CD1c-positive myeloid dendritic cell (primary cell): ENCODE measurements around the gene IPCEF1.
A peak's percentile ranks its signal among the peaks of the same experiment; 100 is the strongest.

Experiments used
- DNase-seq: peaks from one replicate; pipeline ENCODE4 v3.0.0-alpha.2; 2016; ENCODE audit errors: extremely low spot score

Gene IPCEF1

DNA sequence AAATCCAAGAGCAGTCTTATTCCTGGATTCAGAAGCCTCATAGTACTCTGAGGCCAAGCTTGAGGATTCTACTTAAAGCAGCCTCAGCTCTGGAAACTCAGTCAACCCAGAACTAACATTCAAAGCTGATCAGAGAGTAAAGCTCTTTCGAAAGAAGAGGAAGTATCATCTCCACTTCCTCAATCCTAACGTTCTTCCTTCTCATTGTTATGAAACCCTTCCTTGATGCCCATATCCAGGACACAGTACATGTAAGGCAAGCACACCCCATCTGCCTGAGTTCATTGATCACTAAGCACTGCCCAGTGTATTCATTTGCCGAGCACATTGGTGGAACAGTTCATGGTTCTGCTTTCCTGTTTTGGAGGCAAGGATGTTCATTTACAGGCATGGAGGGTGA lies at the start of gene IPCEF1:
TSS of gene IPCEF1 (minus strand) at position 114 of the 400 bp plus-strand sequence. CDS start 90,856 bp downstream, outside the sequence.
- DNase-seq = peak; percentile 89

DNA sequence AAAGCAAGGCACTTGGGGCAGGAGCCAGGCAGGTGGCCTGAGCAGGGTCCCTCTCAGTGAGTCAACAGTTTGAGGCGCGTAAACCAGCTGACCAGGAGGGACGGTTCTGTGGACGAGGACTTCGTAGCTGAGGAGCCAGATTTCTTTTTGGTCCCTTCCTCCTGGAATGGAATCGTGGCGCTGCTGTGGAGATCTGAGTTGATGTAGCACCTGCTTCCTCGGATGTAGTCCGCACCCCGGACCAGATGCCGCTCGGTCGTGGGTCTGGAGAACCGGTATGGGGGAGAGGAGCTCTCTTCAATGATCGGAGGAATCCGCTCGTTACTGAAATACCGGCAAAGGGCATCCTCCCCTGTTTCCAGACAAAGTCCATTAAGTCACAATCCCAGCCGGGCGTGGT lies 49.7 kb upstream of the IPCEF1 start:
- DNase-seq = no peak

- no peak for DNase-seq
Measured at GRCh38 chr6:154404791-154405400, 48.3 kb upstream of the IPCEF1 start.

GRCh38 chr6:154403788-154404187 lies 47.2 kb upstream of the IPCEF1 start:
- DNase-seq = no peak

DNA sequence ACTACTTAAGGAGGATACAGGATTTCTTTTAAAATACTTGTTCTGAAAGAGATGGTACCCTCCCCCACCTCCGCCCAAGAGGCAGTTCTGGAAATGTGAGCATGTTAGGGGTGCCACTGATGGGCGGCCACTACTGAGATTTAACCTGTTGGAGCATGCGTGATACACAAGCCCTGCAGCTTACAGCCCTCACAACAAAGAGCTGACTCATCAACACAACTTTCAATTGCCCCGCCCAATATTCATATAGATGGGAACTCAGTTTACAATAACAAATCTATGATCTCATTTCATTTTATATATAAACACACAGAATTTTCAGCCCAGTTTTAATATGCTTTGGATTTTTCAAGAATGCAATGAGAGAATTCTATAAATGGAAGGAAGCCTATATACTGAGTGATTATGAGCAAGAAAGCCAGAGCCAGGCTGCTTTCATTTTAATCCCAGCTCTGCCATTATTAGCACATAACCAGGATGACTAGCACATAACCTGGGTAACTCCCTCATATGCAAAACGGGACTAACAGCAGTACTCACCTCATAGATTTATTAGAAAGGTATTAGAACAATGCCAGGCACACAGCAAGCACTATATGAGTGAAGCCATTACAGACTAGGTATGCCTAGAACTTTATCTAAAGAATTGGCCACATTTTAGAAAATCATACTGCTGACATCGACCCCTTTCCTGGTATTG lies 45.6 kb upstream of the IPCEF1 start:
- DNase-seq = no peak

- no peak for DNase-seq
Measured at GRCh38 chr6:154399097-154399496, 42.5 kb upstream of the IPCEF1 start.

DNA sequence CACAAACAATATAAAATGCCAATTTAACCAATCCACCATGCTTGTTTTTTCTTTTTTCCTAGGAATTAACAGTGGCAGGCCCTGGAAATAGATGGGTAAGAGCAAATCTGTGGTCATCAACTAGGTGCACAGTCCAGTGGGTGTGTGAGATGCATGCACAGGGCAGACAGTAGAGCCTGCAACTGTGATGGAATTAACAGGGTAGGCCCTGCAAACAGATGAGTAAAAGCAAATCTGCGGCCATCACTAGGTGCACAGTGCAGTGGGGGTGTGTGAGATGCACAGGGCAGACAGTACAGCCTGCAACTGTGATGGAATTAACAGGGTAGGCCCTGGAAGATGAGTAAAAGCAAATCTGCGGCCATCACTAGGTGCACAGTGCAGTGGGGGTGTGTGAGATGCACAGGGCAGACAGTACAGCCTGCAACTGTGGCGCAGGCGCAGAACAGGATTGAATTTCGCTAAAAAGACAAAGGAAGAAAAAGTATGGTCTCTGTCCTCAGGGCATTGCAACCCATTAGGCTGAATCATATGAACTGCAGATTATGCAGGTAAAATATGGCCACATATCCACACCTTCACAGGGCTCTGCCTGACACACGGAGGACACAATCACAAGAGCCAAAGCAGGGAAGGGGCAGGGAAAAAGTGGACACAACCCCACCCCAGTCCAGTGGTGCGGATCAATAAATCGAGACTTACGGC lies 41.0 kb upstream of the IPCEF1 start:
- DNase-seq = no peak

DNA sequence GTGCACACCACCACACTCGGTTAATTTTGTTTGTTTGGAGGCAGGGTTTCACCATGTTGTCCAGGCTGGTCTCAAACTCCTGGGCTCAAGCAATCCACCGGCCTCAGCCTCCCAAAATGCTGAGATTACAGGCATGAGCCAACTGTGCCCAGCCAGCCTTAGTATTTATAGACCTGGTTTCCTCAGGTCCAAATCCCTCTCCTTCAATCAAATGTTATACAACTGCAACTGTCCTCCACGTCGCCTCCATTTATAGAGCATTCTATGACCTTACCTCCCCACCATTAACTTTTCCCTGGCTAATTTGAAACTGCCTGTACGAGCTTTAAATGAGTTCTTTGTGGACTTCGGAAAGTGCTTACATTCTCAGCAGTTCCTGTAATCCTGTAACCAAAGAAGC lies 39.3 kb upstream of the IPCEF1 start:
- no peak for DNase-seq

DNA sequence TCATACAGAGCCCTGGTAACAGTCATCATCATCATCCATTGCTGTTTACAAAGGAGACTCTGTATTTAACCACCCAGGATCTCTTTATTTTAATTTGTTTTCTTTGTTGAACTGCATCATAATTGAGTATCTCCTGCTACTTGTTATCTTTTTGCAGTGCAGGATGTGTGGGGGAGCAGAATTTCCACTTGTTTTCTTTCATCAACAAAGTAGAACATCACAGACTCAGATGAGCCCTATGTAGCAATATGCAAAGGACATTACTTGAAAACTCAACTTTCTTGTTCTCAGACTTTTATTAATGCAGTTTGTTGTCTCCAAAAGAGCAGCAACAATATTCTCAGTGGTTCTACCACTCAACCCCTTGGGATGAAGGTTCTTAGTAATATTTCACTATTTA lies 38.7 kb upstream of the IPCEF1 start:
- no peak for DNase-seq

DNA sequence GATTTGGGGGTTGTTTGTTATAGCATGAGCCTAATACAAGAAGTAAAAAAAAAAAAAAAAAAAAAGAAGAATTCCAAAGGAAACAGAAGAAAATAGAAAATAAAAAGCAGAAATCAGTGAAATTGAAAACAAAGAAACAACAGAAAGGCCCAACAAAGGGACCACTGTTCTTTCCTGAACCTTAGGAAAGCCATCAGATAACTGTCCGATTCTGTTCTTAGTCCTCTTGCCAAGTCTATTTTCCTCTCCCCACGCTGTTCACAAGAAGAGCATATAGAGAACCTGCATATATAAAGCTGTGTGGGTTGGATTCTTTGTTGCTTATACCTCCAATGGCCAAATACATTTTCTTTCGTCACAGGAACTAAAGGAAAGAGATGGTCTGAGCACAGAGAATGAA lies 38.0 kb upstream of the IPCEF1 start:
- no peak for DNase-seq

GRCh38 chr6:154390034-154390433 lies 33.4 kb upstream of the IPCEF1 start:
- no peak for DNase-seq

DNA sequence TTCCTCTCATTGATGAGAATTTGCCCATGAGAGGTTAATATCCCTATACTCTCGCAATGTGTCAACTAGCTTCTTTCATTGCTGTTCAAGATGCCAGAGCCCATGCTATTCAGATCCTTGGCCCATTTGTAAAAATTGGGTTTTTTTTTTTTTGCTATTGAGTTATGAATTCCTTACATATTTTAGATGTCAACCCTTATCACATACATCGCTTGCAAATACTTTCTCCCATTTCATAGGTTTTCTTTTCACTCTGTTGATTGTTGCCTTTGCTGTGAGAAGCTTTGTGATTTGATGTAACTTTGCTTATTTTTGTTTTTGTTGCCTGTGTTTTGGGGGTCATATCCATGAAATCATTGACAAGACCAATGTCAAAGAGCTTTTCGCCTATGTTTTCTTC lies 32.2 kb upstream of the IPCEF1 start:
- DNase-seq = no peak

- DNase-seq = no peak
Measured at GRCh38 chr6:154386848-154387717, 30.5 kb upstream of the IPCEF1 start.

DNA sequence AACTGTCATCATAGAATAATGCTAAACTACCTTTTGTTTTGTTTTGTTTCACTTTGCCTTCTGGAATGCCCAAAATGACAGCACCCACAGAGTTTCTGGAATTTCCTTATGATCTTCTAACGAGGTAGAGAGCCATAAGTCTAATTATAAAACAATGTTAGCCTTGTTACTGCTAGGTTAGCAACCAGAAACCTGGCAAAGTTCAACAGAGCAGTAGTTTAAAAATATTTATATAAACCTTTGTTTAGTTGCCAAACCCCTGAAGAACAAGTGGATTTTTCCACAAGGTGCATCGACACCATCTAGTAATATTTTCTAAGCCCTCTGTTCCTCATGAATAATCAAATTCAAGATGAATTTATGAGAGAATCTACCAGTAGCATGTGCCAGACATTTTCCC lies 27.6 kb upstream of the IPCEF1 start:
- no peak for DNase-seq

DNA sequence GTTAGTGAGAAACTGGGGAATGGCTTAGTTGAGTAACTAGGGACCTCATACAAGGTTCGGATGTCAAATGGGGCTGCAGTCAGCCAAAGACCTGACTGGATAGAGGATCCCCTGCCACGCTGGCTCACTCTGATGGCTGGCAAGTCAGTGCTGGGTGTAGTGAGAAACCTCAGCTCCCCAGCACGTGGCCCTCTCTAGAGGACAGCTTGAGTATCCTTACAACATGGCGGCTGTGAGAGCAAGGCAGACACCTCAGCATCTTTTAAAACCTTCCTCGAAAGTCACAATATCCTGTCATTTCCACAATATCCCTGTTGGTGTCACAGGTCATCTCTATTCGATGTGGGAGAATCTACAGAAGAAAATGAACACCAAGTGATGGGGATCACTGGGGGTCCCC lies 26.7 kb upstream of the IPCEF1 start:
- no peak for DNase-seq

DNA sequence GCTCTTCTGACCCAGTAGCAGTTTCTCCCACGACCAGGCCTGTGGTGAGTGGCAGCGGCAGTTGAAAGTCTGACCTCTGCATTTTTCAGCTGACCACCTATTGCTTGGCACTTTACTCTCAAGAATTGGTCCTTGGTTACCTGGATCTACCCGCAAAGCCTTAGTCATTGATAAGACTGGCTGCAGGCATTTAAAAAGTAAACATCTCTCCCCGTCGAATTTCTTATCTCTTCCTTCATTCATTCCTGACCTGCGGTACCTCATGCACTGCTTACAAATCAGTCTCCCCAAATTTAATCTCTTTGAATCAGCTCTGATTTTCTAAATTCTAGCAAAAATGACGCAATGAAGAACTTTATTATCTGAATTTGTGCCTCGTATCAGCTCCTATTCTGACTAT lies 26.1 kb upstream of the IPCEF1 start:
- no peak for DNase-seq

GRCh38 chr6:154381548-154381947 lies 24.9 kb upstream of the IPCEF1 start:
- DNase-seq = no peak

GRCh38 chr6:154380741-154381140 lies 24.1 kb upstream of the IPCEF1 start:
- peak; percentile 62 for DNase-seq

DNA sequence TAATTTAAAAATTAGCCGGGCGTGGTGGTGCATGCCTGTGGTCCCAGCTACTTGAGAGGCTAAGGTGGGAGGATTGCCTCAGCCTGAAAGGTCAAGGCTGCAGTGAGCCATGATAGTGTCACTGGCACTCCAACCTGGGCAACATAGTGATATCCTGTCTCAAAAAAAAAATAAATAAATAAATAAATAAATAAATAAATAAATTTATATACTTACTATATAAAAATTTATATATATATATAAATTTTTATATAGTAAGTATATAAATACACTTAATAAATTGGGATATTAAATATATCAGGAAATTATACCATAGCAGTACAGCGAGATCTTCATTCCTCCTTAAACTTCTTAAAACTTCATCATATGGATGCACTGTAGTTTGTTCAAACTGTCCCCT lies 23.0 kb upstream of the IPCEF1 start:
- DNase-seq = no peak

GRCh38 chr6:154378518-154378917 lies 21.9 kb upstream of the IPCEF1 start:
- no peak for DNase-seq

DNA sequence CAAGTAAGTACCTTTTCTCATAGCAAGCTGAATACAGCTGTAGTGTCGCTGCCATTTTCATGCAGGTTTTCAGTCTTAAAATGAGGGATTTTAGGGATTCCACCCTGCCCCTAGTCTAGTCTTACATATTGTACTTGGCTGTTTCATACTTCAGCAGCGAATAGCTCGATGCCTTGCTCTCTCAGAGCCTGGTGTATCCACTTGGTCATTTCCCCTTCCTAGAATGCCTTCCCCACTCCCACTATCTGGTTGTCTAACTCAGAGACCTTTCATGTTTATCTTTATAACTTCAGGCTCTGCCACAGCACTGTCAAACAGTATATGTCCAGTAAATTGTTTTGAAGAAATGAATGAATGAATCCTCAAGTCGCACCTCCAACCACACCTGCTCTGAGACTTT lies 21.1 kb upstream of the IPCEF1 start:
- DNase-seq = no peak

DNA sequence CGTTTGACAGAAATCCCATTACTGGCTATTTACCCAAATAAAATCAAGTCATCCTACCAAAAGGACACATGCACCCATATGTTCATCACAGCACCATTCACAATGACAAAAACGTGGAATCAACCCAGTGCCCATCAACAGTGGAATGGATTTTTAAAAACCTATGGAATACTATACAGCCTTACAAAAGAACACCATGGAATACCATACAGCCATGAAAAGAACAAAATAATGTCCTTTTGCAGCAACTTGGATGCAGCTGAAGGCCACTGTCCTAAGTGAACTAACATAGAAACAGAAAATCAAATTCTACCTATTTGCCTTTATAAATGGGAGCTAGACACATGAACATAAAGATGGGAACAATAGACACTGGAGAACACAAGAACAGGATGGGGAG lies 17.4 kb upstream of the IPCEF1 start:
- DNase-seq = no peak
